Activated CD4-positive, CD25-positive, alpha-beta regulatory T cell treated with anti-CD3 and anti-CD28 coated beads, Interleukin-2, amount 50 U/mL, for 24 hours (primary cell): ENCODE data around the gene STIP1.

Source experiments
- ATAC-seq, 2 donors: fragments of 150-1000 bp; cut with Tn5 transposase; one replicate each; pipeline ENCODE4 v1.10.0; 2021; ENCODE audit warnings: mild to moderate bottlenecking in 1 of 2, moderate library complexity in 1 of 2

Gene STIP1

GRCh38 chr11:64239662-64240434 lies 53.9 kb downstream of the STIP1 start:
- no peak for ATAC-seq

- ATAC-seq = peak; percentile 58 to 68
These were observed 54.7 kb downstream of the STIP1 start, which contains the start of gene FKBP2 for GRCh38 chr11:64240435-64241240. TSS of gene FKBP2 (plus strand) at chr11:64241095. CDS start at chr11:64242388, 1,293 bp downstream.

GRCh38 chr11:64241241-64241490 lies 55.2 kb downstream of the STIP1 start:
- peak; percentile 74 for ATAC-seq

- peak in 1 of 2 donors; percentile 71 for ATAC-seq
These were observed 55.8 kb downstream of the STIP1 start for GRCh38 chr11:64241491-64242374.

DNA sequence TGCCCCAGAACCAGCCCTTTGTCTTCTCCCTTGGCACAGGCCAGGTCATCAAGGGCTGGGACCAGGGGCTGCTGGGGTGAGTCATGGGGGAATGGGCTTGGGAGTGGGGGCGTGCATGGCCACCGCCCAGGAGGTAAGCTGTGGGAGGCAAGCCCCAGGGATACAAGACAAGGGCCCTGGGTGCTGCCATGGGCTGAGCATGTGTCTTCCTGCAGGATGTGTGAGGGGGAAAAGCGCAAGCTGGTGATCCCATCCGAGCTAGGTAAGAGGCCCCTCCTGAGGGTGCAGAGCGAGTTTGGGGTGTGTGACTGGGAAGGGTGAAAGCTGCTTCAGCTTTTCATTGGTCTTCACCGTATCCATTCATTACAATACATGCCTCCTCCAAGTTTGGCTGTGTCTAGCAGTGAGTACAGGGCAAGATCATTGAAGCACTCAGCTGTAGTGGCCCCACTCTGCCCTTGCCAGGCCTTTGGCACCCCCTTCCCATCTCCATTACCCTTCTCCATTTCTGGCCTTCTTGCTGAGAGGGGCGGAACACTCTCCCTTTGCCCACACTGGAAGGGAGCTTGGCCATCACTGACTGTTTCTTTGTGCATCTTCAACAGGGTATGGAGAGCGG lies 57.4 kb downstream of the STIP1 start:
- no peak for ATAC-seq

- no peak for ATAC-seq
These were observed 58.1 kb downstream of the STIP1 start for GRCh38 chr11:64244107-64244506.

- no peak for ATAC-seq
These were observed 59.0 kb downstream of the STIP1 start for GRCh38 chr11:64244966-64245365.

- no peak for ATAC-seq
These were observed 59.4 kb downstream of the STIP1 start for GRCh38 chr11:64245401-64245796.

DNA sequence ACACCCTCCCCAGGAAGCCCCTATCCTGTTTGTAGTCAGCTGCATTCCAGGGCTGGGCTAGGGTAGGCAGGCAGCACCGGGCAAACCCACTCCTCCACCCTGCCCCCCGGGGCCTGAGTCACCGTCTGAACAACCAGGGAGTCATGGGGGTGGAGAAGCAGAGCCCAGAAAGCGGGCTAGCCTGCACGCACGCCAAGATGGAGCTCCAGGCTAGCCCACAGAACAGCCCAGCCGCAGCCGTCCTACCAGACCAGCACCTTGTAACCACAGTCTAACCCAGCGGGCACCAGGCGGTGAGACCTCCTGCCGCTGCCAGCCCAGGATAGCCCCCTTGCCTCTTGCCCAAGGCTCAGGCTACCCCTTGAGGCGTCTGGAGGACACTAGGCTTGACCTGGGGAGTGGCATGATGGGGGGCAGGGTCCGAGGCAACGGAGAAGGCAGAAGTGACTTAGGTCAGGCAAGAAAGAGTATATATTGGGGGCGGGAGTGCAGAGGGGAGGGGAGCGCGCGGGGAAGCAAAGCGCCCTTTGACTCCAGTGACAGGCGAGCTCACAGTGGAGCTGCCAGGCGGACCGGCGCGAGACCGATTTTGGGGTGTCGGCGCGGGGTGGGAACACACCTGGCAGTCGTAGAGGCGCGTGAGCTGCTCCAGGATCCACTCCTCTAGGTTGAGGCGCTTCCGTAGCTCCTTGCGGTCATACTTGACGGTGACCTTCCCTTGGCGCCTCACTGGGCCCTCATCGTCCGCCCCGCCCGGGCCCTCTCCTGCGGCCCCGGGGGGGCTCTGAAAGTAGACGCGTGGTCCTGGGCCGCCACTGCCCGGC lies 60.0 kb downstream of the STIP1 start:
- ATAC-seq = peak; percentile 25 to 34

DNA sequence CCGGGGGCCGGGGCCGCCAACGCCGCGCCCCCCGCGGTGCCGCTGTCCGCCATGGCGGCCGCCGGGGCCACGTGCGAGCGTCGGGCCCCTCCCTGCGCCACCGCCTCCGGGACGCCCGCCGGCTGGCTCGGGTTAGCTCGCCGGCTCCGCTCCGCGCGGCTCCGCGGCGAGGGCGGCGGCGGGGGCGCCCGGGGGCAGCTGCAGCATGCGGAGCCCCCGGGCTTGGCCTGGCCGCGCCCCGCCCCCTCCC lies 60.6 kb downstream of the STIP1 start:
- peak; percentile 11 to 14 for ATAC-seq

GRCh38 chr11:64246871-64247728 lies 61.1 kb downstream of the STIP1 start, which contains the start of gene PPP1R14B:
TSS of gene PPP1R14B (minus strand) at chr11:64246943. CDS start at chr11:64246673, 270 bp downstream.
- peak; percentile 63 to 66 for ATAC-seq

GRCh38 chr11:64247729-64248531 lies 62.0 kb downstream of the STIP1 start:
- no peak for ATAC-seq

GRCh38 chr11:64248578-64248977 lies 62.6 kb downstream of the STIP1 start:
- ATAC-seq = no peak

DNA sequence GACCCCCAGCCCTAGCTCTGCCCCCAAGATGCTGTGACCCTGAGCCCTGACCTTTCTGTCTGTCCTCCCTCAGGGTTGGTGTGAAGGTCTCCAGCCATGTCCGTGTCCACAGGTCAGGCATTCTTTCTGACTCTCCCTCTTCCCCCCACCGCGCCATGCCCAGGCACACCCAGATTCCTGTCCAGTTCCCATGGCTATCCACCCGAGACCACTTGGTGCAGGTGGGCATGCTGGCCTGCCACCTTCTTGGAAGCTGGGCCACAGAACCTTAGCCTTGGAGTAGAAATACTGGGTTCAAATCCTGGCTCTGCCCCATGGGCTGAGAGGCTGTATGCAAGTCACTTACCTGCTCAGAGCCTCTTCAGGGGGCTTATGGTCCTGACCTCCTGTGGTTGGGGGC lies 63.1 kb downstream of the STIP1 start:
- ATAC-seq = no peak

DNA sequence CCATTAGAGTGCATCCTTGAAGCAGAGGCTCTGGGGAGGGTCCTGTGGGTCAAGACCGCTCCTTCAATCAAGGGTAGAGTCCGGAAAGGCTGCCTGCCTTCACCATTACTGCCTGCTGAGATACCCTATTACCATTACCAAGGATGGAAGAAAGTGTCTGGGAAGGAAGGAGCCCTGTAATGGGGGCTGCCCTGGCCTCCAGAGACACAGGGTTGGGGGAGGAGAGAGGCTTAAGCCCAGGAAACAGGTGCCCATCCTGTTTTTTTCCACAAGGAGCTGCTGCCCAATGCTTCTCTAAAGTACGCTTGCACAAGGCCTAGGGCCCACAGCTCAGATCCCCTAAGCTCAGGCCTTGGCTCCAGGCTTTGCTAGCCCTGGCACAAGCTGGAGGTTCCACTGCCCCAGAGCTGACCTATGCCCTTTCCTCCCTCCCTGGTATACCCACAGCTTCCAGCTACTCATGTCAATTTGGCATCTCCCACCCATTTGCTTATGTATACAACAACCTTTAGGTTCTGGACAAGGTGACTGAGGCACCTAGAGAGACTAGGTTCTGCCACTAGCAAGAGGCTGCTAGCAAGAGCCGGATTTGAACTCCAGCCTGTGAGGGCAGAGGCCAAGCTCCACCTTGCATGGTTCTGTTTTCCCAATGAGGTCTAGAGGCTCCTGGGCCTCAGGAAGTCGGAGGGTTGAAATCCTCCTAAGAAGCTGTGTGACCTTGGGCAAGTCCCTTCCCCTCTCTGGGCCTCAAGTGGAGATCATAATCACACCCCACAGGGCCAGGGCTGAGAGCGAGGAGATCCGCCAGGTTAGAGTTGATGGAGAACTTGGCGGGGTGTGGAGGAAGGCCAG lies 63.8 kb downstream of the STIP1 start:
- ATAC-seq = no peak

DNA sequence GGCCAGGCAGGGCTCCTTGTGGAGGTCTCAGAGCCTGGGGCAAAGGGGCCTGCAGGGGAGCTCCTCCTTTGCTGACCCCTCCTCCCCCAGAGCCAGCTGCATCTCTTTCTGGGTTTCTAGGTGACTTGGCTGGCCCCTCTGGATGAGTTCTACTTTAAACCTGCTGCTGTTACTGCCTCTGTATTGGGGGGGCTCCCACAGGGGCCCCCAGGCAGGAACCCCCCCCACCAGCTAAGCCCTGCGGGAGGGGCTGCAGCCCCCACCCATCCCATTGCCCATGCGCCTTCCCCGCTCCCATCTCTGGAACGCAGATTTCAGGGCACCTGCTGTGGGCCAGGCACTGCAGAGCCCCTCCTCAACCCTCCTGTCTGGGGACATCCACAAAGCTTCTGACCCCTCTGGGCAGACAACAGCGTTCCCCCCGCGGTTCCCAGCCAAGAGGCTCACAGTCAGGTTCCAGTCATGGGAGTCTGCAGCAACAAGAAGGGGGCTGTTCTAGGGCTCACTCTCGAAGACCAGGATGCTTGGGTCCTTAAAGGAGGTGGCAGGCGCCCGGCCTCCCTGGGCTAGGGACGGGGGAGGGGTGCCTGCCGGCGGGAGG lies 64.5 kb downstream of the STIP1 start:
- no peak for ATAC-seq

DNA sequence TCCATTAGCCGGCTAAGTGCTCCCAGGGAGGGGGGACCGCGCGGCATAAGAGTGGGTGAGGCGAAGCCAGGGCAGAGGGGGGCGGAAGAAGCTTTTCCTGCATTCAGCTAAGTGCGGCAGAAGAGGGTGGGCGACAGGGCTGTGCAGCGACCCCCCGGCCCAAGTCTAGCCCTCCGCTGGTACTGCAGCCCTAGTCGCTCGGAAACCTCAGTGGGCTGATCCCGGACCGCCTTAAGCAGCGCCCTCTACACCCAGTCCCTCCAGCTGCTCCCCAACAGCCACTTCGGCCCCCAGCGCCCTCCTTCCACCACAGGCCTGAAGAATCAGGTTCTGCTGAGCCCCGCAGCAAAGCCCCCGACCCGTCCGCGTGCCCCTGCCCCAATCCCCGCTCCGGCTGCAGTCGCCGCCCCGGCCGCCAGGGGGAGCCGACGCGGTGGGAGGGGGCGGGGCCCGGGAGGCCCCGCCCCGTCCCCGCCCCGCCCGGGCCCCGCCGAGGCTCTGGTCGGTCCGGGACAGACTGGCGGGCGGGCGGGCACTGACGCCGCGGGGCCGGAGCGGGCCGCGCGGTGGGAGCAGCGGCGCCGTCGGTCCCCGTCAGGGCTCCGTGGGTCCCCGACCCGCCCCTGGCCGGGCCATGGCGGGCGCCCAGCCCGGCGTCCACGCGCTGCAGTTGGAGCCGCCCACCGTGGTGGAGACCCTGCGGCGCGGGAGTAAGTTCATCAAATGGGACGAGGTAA lies 65.2 kb downstream of the STIP1 start, which contains the start of gene PLCB3:
TSS of gene PLCB3 (plus strand) at position 515 of the 737 bp plus-strand sequence. CDS start at position 635, 120 bp downstream.
- peak; percentile 64 to 65 for ATAC-seq

GRCh38 chr11:64251753-64252002 lies 65.7 kb downstream of the STIP1 start:
- ATAC-seq = no peak
